ENCODE data around the gene DDX39B.
A peak's percentile ranks its signal among the peaks of the same experiment; 100 is the strongest.

DDX39B gene

GRCh38 chr6:31576897-31577578 lies 35.2 kb upstream of the DDX39B start:
- in situ Hi-C loops (cut with MboI; ENCODE audit: low pct_unique_long_range_greater_than_20kb, low sequenced_read_pairs) = no loop called here
- no peak for DNase-seq

GRCh38 chr6:31575952-31576685 lies 34.3 kb upstream of the DDX39B start:
- in situ Hi-C loops (cut with MboI; ENCODE audit: low pct_unique_long_range_greater_than_20kb, low sequenced_read_pairs) = no loop called here
- DNase-seq = no peak

- in situ Hi-C loops (cut with MboI; ENCODE audit: low pct_unique_long_range_greater_than_20kb, low sequenced_read_pairs) = no loop called here
- no peak for DNase-seq
Observed at GRCh38 chr6:31575335-31575901, 33.6 kb upstream of the DDX39B start, which contains the start of gene TNF. TSS of gene TNF (plus strand) at chr6:31575565. CDS start at chr6:31575742, 177 bp downstream.

- in situ Hi-C loops (cut with MboI; ENCODE audit: low pct_unique_long_range_greater_than_20kb, low sequenced_read_pairs) = no loop called here
Observed at GRCh38 chr6:31574106-31575061, 32.6 kb upstream of the DDX39B start.

GRCh38 chr6:31573239-31574105 lies 31.7 kb upstream of the DDX39B start:
- DNase-seq = no peak
- in situ Hi-C loops (cut with MboI; ENCODE audit: low pct_unique_long_range_greater_than_20kb, low sequenced_read_pairs) = no loop called here

More at GRCh38 chr6:31574106-31575061, 32.6 kb upstream of the DDX39B start:
- DNase-seq = no peak

GRCh38 chr6:31572041-31572911 lies 30.5 kb upstream of the DDX39B start, which contains the start of gene LTA:
TSS of gene LTA (plus strand) at chr6:31572289. CDS start at chr6:31572743, 454 bp downstream.
- in situ Hi-C loops (cut with MboI; ENCODE audit: low pct_unique_long_range_greater_than_20kb, low sequenced_read_pairs) = no loop called here
- no peak for DNase-seq

GRCh38 chr6:31569861-31570536 lies 28.2 kb upstream of the DDX39B start:
- no peak for DNase-seq
- in situ Hi-C loops (cut with MboI; ENCODE audit: low pct_unique_long_range_greater_than_20kb, low sequenced_read_pairs) = no loop called here

GRCh38 chr6:31568537-31568961 lies 26.7 kb upstream of the DDX39B start:
- no peak for DNase-seq
- in situ Hi-C loops (cut with MboI; ENCODE audit: low pct_unique_long_range_greater_than_20kb, low sequenced_read_pairs) = no loop called here

GRCh38 chr6:31567531-31568370 lies 25.9 kb upstream of the DDX39B start:
- no peak for DNase-seq
- in situ Hi-C loops (cut with MboI; ENCODE audit: low pct_unique_long_range_greater_than_20kb, low sequenced_read_pairs) = no loop called here

GRCh38 chr6:31560697-31561058 lies 18.9 kb upstream of the DDX39B start:
- in situ Hi-C loops (cut with MboI; ENCODE audit: low pct_unique_long_range_greater_than_20kb, low sequenced_read_pairs) = no loop called here
- DNase-seq = no peak

GRCh38 chr6:31559958-31560696 lies 18.3 kb upstream of the DDX39B start:
- in situ Hi-C loops (cut with MboI; ENCODE audit: low pct_unique_long_range_greater_than_20kb, low sequenced_read_pairs) = no loop called here
- DNase-seq = peak; percentile 84

- in situ Hi-C loops (cut with MboI; ENCODE audit: low pct_unique_long_range_greater_than_20kb, low sequenced_read_pairs) = no loop called here
- no peak for DNase-seq
Observed at GRCh38 chr6:31559606-31559957, 17.8 kb upstream of the DDX39B start.

- peak; percentile 98 for DNase-seq
- in situ Hi-C loops (cut with MboI; ENCODE audit: low pct_unique_long_range_greater_than_20kb, low sequenced_read_pairs) = no loop called here
Observed at GRCh38 chr6:31558631-31559500, 17.1 kb upstream of the DDX39B start.

GRCh38 chr6:31558318-31558625 lies 16.5 kb upstream of the DDX39B start:
- in situ Hi-C loops (cut with MboI; ENCODE audit: low pct_unique_long_range_greater_than_20kb, low sequenced_read_pairs) = no loop called here
- DNase-seq = no peak
